NCI-H2107 (cell line): ENCODE measurements around the gene CUTA.

Experiments used
- DNase-seq: peaks from one replicate; lab custom pipeline; 2025; lab: John Stamatoyannopoulos, UW

CUTA gene, protein sequence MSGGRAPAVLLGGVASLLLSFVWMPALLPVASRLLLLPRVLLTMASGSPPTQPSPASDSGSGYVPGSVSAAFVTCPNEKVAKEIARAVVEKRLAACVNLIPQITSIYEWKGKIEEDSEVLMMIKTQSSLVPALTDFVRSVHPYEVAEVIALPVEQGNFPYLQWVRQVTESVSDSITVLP

DNA sequence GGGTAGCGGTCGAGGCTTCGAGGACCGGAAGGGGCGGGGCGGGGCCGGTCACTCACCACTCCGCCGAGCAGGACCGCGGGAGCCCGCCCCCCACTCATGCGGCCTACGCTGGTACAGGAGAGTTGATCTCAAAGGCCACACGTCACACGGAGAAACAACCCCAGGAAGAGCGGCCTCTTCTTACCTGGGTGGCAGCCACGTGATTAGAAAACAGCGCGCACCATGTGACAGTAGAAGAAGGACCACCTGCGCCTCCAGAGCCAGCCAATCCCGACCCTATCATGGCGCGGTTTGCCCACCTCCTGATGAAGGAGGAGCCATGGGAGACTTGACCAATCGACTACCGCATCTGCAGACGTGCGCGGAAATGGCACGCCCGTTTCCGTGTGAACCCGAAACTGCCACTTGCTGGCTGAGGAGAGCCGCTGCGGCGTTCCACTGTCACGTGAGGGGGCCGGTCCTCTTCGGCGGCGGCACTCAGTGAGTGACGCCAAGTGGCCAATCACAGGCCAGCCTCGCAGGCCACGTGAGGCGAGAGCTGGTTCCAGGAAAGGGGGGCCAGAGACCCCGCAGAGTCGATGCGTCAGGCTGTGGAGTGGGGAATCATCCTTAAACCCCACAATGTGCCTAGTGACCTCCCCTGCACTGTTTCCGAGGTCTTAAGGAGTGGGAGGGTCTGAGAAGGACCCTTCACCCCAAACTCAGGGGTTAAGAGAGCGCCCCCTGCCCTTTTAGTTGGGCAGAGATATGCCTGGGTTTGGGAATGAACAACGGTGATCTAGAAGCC, at the start of gene CUTA:
CUTA (minus strand) TSS at position 205 of the 787 bp plus-strand sequence; CDS start at position 98, 107 bp downstream.
- DNase-seq = peak; percentile 92

DNA sequence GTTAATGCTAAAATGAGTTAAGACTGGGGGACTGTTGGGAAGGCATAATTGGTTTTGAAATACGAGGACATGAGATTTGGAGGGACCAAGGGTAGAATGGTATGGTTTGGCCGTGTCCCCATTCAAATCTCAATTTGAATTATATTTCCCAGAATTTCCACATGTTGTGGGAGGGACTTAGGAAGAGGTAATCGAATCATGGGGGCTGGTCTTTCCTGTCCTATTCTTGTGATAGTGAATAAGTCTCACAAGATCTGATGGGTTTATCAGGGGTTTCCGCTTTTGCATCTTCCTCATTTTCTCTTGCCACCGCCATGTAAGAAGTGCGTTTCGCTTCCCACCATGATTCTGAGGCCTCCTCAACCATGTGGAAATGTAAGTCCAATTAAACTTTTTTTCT, 49.2 kb upstream of the CUTA start:
- no peak for DNase-seq

DNA sequence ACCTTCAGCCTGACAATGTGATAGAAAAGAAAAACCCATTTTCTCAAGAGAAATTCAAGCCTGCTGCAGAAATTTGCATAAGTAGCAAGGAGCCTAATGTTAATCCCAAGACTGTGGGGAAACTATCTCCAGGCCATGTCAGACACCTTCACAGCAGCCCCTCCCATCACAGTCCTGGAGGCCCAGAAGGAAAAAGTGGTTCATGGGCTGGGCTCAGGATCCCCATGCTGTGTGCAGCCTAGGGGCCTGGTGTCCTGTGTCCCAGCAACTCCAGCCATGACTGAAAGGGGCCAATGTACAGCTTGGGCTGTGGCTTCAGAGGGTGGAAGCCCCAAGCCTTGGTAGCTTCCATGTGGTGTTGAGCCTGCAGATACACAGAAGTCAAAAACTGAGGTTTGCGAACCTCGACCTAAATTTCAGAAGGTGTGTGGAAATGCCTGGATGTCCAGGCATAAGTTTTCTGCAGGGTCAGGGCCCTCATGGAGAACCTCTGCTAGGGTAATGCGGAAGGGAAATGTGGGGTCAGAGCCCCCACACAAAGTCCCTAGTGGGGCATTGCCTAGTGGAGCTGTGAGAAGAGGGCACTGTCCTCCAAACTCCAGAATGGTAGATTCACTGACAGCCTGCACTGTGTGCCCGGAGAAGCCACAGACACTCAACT, 48.3 kb upstream of the CUTA start:
- DNase-seq = no peak

DNA sequence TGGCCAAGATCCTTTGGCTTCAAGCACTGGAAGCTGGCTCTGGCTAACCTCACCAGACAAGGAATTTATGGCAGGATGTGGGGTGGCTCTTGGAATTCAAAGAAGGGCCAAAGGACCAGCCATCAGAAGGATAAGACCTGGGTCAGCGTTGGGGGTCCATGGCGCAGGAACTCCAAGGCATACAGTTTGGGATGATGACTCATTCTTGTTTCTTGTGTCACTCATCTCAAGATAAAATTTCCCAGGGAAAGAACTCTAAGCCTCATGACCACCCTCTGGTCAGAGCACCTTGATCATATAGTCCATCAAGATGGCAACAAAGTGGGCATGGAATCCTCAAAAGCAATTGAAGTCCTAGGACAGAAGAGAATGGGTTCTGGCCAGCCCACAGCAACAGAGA, 41.3 kb upstream of the CUTA start:
- DNase-seq = no peak

DNA sequence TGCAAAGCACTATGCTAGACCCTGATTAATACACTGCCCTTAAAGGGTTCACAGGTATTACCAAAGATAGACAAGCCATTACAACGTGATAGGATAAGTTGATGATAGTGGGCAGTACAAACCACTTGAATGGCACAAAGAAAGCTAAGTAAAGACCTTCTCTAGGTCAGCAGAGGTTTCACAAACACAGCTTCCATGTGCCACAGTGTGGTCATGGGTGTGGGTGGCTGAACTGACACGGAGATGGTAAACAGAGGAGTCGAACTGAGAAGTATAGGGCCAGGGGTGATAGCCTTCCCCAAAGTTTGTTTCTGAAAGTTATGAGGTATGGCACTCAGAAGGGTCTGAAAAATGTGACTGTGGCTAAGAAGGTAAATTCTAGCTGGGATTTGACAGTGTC, 40.8 kb upstream of the CUTA start:
- DNase-seq = no peak

DNA sequence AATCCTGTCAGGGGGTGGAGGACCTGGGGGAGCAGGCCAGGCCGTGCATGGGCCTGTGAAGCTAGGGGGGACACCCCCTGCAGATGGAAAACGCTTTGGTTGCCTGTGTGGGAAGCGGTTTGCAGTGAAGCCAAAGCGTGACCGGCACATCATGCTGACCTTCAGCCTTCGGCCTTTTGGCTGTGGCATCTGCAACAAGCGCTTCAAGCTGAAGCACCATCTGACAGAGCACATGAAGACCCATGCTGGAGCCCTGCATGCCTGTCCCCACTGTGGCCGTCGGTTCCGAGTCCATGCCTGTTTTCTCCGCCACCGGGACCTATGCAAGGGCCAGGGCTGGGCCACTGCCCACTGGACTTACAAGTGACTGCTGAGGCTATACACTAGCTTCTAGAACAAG, 38.2 kb upstream of the CUTA start:
- no peak for DNase-seq

DNA sequence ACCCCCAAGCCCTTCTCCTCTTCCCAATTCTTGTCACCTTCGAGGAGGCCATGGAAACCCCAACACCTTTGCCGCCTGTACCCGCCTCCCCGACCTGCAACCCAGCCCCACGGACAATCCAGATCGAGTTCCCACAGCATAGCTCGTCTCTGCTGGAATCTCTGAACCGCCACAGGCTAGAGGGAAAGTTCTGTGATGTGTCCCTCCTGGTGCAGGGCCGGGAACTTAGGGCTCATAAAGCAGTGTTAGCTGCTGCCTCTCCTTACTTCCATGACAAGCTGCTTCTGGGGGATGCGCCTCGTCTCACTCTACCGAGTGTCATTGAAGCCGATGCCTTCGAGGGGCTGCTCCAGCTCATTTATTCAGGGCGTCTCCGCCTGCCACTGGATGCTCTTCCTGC, 37.1 kb upstream of the CUTA start:
- DNase-seq = no peak

DNA sequence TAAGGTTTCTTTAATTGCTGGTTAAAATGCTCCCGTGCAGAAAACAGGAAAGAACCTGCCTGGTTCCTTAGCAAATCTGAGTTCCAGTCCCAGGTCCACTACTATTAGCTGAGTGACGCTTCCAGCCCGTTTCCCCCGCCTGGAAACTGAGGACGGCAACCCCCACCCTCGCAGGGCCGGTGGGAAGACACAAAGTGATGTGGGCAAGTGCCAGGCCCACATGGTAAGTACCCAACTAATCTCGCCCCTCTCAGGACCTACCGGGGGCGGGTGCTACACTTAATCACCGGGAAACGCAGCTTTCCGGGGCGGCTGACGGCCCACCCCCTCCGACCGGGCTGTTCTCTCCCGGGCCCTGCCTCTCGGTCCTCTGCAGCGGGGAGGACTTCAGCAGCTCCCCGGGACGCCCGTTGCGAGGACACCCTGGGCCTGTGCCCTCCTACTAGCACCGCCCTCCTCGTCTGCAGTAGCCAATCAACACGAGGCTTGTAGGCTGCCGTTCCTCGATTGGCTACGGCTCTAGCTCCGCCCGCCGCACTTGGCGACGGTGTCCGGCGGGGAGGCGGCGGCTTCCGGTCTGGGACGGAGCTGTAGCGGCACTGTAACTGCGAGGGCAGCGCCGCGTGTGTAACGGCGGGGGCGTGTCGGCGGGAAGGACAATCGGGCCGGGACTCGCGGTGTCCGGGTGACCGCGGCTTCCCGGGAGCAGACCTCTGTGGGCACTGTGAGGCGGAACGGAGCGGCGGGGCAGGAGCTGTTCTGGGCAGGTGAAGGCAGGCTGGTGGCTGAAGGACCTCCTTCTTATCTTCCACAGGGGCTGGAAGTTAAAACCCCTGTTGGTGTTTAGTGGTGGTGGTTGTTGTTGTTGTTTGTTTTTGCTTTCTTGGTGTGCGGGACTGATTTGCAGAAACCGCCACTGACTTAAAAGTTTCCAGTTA, 36.4 kb upstream of the CUTA start, which contains the start of gene ZBTB9:
ZBTB9 (plus strand) TSS at position 568 of the 938 bp plus-strand sequence. CDS start 525 bp downstream, outside the sequence.
- peak; percentile 54 for DNase-seq

DNA sequence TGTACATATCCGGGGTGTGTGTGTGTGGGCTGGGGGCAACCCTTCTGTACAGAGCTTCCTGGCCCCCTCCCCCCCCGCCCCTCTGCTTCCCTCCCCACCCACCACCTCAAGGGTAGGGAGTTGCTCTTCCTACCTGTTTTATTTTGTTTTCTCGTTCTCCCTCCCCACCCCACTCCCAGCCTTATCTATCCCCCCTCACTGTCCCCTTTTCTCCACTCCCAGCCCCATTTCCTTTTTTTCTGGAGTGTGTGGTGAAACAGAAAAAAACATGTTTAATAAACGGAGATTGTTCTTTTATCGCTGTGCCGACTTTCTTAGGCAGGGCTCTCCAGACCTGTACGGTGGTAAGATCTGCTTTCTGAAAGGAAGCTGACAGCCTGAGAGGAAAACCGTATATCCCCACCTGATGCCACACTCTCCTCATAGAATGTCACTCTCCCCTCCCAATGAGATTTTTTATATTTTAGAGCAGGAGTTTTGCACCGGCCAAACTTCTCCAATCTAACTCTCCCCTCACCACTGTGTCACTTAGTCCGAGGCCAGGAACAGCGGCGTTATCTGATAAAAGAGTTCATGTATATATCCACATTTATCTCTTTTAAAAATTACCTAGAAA, 35.6 kb upstream of the CUTA start:
- no peak for DNase-seq

DNA sequence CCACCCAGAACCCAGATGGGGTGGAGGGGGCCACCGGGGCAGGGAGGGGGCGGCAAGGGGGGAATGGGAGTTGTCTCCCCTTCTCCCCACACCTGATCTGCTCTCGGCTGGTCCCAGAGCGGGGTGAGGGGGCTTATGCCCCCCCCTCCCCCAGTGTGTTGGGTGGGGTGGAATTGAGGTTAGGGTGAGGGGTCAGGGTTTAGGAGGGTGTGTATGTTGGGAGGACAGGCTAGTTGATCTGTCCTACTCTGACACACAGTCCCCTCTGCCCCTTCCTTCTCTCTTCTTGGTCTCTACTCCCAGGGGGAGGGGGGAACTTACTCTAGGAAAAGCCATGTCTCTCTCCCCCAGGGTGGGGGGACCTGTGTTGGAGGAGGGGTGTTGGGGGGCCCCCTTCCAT, 34.6 kb upstream of the CUTA start:
- DNase-seq = no peak

DNA sequence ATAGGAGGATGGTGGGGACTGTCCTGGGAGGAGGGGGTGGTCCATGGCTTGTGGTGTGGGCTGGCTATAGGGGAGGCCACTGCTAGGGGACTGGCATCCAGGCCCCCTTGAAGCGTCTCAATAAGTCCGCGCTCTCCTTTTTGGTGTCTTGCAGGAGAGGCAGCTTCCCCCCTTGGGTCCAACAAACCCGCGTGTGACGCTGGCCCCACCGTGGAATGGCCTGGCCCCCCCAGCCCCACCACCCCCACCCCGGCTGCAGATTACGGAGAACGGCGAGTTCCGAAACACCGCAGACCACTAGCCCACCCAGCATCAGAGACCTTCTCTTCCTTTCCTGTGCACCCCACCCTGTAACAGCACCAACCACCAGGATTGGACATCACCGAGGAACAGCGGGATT, 33.7 kb upstream of the CUTA start:
- no peak for DNase-seq

DNA sequence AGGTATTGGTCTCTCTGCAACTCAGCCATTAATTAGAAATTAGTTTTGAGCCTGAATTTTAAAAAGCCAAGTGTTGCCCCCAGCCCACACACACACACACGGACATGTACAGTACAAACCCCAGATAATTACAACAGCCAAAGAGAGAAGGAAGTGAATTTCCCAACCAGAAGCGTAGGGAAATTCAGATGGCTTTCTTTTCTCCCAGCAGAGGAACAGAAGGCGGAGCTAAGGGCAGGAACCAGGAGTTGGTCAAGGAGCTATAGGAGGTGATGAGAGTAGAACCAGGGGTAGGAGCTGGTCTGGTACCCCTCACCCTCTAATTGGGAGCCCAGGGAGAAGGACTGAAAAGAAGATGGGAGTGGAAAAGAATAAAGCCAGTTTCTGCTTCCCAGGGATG, 32.5 kb upstream of the CUTA start:
- no peak for DNase-seq

DNA sequence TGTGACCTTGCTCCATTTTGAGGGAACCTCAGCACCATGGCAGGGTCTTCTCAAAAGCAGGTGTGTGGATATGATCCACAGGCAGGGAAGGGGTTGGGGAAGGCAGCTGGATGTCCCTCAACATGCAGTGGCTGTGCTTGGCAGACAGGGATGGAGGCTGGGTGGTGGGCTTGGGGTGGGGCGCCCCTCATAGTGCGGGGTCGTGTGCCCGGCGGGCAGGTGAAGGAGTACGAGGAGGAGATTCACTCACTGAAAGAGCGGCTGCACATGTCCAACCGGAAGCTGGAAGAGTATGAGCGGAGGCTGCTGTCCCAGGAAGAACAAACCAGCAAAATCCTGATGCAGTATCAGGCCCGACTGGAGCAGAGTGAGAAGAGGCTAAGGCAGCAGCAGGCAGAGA, 28.4 kb upstream of the CUTA start:
- DNase-seq = no peak

DNA sequence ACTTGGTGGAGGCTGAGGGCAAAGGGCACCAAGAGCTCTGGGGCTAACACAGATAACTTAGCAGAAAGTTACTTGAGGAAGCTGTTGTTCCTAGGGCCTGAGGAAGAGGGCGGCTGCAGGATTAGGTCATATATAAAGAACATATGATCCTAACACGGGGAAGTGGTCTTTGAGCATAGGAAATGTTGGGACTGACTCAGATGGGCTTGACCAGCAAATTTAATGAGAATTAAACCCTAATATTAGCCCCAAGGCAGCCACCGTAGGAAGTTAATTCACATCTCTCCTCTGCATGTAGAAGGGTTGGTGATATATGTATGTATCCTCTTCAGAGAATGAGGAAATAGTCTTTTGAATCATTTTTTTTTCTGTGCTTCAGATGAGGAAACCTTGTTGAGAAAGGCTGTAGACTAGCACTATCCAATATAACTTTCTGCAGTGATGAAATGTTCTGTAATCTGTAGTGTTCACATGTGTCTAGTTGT, 27.3 kb upstream of the CUTA start:
- DNase-seq = no peak

DNA sequence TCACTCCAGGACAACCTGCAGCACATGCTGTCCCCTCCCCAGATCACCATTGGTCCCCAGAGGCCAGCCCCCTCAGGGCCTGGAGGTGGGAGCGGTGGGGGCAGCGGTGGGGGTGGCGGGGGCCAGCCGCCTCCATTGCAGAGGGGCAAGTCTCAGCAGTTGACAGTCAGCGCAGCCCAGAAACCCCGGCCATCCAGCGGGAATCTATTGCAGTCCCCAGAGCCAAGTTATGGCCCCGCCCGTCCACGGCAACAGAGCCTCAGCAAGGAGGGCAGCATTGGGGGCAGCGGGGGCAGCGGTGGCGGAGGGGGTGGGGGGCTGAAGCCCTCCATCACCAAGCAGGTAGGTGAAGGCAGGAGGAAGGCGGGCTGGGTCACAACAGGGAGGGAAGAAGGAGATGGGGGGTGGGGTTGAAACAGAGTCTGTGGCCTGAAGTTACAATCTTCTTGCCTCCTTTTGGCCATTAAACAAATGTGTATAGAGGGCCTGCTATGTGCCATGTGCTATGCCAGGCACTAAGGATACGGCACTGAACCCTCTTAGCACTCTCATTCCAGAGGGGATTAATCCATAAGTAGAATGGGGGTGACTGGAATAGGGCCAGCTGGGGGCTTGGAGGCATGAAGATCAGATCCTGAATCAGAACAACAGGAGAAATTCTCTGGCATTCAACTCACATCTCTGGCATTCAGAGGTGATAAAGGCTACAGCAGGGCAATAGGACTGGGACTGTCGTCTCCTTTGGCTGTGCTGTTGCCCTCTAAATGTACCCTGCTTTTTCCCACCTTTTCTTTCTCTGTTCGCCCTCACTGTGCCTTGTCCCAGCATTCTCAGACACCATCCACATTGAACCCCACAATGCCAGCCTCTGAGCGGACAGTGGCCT, 26.0 kb upstream of the CUTA start:
- DNase-seq = no peak

DNA sequence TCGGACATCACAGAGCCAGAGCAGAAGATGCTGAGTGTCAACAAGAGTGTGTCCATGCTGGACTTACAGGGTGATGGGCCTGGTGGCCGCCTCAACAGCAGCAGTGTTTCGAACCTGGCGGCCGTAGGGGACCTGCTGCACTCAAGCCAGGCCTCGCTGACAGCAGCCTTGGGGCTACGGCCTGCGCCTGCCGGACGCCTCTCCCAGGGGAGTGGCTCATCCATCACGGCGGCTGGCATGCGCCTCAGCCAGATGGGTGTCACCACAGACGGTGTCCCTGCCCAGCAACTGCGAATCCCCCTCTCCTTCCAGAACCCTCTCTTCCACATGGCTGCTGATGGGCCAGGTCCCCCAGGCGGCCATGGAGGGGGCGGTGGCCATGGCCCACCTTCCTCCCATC, 25.1 kb upstream of the CUTA start:
- DNase-seq = no peak

DNA sequence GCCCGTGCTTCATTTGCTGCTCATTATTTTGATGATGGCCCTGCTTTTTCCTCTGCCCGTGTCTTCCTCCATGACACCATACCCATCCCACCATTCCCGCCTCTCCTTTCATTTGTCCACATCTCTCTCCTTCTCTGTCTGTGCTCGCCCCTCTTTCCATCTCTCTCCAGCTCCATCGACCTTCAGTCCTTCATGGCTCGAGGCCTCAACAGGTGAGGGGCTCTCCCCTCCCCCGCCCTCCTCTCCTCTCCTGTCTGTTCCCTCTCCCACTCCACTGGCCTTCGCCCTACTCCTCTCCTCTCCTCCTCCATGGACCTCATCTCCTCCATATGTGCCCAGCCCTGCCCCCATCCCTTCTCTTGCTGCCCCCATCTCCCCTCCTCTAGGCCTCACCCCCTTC, 24.4 kb upstream of the CUTA start:
- no peak for DNase-seq

DNA sequence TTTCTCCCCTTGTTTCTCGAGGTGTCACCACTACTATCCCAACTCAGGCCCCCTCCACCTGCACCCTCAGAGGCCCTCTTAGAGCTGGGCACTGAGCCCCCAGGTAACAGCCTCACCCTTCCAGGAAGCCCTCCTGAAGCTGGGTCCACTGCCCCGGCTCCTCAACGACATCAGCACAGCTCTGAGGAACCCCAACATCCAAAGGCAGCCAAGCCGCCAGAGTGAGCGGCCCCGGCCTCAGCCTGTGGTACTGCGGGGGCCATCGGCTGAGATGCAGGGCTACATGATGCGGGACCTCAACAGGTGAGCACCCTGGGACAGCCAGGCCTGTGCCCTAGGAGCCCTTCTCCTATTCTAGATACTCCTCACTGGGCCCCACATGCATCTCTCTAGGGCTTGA, 23.6 kb upstream of the CUTA start:
- no peak for DNase-seq

DNA sequence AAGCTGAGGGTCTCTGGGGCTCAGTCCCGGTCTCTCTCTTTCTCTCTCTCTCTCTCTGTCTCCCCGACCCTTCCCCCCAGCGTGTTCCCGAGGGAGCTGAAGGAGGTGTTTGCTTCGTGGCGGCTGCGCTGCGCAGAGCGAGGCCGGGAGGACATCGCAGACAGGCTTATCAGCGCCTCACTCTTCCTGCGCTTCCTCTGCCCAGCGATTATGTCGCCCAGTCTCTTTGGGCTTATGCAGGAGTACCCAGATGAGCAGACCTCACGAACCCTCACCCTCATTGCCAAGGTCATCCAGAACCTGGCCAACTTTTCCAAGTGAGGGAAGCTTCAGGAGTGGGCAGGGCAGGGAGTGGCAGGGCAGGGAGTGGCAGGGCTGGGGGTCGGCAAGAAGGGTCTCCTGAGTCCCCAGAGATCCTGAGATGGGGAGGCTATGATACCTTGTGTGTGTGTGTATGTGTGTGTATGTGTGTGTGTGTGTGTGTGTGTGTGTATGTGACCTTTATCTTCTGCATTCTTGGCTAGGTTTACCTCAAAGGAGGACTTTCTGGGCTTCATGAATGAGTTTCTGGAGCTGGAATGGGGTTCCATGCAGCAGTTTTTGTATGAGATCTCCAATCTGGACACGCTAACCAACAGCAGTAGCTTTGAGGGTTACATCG, 22.9 kb upstream of the CUTA start:
- no peak for DNase-seq
